ENCODE data around the gene NTHL1.

- TF ChIP-seq CTCF (conservative IDR thresholded peaks at IDR 0.05) (no peak), EZH2 (IDR thresholded peaks at IDR 0.05; ENCODE audit: low read depth) (no peak)
These were observed 28.1 kb downstream of the NTHL1 start, which contains the start of gene NPW for GRCh38 chr16:2019518-2019920.

Measured in PC-9 (cell line).